ENCODE data around the gene APOBEC3G.
A peak's percentile ranks its signal among the peaks of the same experiment; 100 is the strongest.
"Not testable (repeated sequence)": the region's sequence is repeated elsewhere in the genome, so short reads cannot be mapped to it uniquely, and the experiment has no call there.

The APOBEC3G gene

GRCh38 chr22:39066442-39067276, 10.4 kb upstream of the APOBEC3G start:
- not testable (repeated sequence) for DNase-seq (ENCODE audit: low read depth in 2 of 2)

DNA sequence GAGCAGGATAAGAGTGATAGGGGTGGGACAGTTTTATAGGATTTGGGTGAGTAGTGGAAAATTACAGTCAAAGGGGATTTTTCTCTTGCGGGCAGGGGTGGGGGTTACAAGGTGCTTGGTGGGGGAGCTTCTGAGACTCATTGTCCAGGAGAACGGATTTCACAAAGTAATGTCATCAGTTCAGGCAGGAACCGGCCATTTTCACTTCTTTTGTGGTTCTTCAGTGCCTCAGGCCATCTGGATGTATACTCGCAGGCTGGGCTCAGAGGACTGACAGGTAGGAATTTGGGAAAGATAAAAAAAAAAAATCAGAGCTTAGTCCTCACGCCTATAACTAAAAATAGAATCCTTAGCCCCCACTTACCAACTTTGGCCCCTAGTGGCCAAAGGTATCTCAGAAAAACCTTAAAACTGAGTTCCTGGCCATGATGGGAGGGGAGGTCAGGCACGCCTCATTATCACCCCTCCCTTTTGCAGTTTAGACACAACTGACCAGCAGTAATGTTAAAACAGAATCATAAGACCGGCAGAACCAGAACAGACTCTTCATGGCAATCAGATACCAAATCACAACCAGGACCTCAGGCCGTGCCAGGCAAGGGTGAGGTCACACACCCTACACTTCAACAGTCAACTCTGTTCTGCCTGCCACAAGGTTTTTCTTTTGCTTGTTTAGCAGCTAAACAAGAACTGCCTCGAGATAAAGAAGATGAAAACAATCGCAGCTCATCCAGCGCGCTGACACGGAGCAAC, 8.9 kb upstream of the APOBEC3G start:
- DNase-seq (ENCODE audit: low read depth in 2 of 2): no peak

DNA sequence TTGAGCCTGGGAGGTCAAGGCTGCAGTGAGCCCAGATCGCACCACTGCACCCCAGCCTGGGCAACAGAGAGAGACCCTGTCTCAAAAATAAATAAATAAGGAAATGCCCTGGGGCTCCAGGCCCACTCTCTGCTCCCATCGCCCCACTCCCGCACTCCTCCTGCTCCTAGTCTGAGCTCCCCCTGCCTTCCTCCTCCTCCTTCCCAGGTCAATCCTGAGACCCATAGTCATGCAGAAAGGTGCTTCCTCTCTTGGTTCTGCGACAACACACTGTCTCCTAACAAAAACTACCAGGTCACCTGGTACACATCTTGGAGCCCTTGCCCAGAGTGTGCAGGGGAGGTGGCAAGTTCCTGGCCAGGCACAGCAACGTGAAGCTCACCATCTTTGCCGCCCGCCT, 6.9 kb upstream of the APOBEC3G start:
- DNase-seq (ENCODE audit: low read depth in 2 of 2): no peak

- DNase-seq (ENCODE audit: low read depth in 2 of 2): not testable (repeated sequence)
Observed at GRCh38 chr22:39072581-39072981, 4.5 kb upstream of the APOBEC3G start.

GRCh38 chr22:39073981-39074380, 3.1 kb upstream of the APOBEC3G start:
- DNase-seq (ENCODE audit: low read depth in 2 of 2): no peak

- not testable (repeated sequence) for DNase-seq (ENCODE audit: low read depth in 2 of 2)
Observed at GRCh38 chr22:39076155-39077025, 685 bp upstream of the APOBEC3G start.

DNA sequence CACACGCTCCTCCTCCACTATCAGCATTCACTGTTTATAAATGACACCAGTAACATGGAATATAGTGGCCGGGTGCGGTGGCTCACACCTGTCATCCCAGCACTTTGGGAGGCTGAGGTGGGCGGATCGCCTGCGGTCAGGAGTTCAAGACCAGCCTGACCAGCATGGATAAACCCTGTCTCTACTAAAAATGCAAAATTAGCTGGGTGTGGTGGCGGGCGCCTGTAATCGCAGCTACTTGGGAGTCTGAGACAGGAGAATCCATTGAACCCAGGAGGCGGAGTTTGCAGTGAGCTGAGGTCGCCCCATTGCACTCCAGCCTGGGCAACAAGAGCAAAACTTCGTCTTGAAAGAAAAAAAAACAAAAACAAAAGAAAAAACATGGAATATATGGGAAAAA, 837 bp downstream of the APOBEC3G start:
- not testable (repeated sequence) for DNase-seq (ENCODE audit: low read depth in 2 of 2)

DNA sequence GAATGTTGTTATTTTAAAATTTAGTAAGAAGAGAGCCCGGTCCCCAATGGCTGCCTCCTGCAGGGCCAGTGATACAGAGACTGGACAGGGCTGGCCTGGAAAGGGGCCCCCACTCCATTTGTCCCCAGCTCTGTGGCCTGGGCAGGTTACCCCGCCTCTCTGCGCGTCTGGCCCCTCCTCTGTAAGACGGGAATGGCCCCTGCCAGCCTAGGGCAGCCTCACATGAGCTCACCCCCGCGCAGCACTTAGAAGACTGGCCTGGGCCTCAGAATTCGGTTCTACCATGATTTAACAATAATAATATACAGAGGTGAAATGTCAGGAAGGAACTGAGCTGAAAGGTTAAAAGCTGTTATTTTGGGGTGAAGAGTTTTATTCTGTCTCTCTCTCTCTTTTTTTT, 1.3 kb downstream of the APOBEC3G start:
- DNase-seq (ENCODE audit: low read depth in 2 of 2): no peak

DNA sequence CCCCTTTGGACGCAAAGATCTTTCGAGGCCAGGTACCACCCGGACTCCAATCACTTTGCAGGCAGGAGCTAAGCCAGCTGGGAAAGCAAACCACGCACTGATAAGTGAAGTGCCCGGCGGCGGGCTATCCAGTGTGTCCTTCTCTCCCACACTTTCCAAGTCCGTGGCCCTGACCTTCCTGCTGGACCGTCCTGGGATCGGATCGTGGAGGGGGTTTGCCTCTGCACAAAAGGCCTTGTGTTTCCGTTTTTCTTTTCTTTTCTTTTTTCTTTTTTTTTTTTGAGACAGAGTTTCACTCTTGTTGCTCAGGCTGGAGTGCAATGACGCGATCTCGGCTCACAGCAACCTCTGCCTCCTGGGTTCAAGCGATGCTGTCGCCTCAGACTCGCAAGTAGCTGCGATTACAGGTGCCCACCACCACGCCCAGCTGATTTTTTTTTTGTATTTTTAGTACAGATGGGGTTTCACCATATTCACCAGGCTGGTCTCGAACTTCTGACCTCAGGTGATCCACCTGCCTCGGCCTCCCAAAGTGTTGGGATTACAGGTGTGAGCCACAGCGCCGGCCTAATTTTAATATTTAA, 2.1 kb downstream of the APOBEC3G start:
- not testable (repeated sequence) for DNase-seq (ENCODE audit: low read depth in 2 of 2)

DNA sequence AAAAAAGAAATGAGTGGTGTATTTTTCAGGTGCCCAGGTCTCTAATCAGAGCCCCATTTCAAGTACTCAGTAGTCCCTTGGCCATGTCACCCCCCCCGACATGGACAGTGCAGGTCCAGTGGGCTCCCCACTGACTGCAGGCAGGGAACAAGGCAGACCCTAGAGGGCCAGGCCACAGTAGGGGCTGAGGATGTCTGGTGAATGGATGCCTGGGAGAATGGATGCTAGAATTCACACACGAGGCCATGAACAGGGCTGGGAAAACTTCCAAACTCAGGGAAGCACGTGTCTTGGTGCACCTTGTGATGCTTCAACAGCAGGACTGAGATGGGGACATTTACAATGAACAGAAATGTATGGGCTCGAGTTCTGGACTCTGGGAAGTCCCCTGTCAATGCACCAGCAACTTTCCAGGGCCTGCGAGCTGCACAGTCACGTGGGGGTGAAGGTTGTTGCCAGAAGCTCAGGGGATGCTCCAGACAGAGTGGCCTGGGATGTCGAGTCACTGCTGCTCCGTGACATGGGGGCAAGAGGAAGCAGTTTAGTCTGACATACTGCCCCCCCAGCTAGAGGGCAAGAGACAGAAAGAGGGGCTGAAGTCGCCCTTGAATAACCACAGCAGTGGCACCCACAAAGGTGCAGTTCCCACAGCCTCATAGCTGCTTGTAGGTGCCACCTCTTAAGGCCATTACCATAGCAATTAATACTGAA, 3.1 kb downstream of the APOBEC3G start:
- no peak for DNase-seq (ENCODE audit: low read depth in 2 of 2)

GRCh38 chr22:39081016-39081415, 3.9 kb downstream of the APOBEC3G start:
- no peak for DNase-seq (ENCODE audit: low read depth in 2 of 2)

DNA sequence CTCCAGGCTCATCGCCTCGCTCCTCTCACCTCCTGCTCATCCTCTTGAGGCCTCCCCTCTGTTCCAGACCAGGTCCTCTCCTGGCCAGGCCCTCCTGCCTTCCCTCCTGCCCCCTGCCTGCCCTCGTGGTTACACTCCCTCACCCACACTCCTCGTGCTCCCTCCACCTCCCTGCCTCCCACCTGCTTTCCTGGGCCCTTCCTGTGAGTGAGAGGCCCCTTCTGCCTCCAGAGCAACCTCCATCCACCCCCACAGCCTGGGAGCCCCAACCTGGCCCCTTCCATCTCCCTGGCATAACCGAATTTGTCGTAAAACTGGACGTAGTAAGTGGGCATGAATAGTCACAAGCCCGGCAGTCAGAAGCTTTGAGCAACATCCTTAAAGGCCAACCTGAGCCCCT, 4.5 kb downstream of the APOBEC3G start:
- DNase-seq (ENCODE audit: low read depth in 2 of 2): no peak

GRCh38 chr22:39083212-39084165, 6.4 kb downstream of the APOBEC3G start:
- no peak for DNase-seq (ENCODE audit: low read depth in 2 of 2)

- no peak for DNase-seq (ENCODE audit: low read depth in 2 of 2)
Observed at GRCh38 chr22:39084666-39085065, 7.6 kb downstream of the APOBEC3G start.

DNA sequence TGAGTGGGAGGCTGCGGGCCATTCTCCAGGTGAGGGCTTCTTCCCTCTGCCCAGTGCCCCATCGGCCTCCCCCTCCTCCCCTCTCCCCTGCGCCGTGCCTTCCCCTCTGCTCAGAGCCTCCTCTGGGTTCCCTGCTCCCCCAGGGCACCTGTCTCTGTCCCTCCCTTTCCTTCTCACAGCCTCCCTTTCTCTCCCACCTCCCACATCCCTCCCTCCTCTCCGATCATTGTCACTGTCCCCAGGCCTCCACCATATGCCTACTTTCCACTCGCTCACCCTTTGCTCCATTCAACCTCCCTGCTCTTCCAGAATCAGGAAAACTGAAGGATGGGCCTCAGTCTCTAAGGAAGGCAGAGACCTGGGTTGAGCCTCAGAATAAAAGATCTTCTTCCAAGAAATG, 10.0 kb downstream of the APOBEC3G start:
- no peak for DNase-seq (ENCODE audit: low read depth in 2 of 2)

GRCh38 chr22:39087881-39088684, 11.0 kb downstream of the APOBEC3G start:
- no peak for DNase-seq (ENCODE audit: low read depth in 2 of 2)

- no peak for DNase-seq (ENCODE audit: low read depth in 2 of 2)
Observed at GRCh38 chr22:39088685-39089032, 11.6 kb downstream of the APOBEC3G start.

DNA sequence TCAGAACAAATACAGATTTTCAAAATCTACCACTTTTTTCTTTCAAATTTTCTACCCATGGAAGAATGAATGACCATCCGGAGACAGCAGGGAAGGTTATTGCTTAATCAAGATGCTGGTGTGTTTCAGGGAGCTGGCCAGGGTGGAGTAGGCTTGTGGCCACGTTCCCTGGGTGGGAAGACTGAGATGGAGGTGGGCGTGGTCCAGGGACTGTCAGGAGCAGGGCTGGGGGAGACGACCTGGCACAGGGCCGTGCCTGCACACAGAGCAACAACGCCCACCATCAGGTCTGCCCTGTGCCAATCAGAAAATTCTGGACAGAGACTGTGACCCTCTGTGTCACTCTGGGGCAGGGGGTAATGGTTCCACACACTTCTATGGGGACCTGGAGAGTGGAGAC, 12.9 kb downstream of the APOBEC3G start:
- no peak for DNase-seq (ENCODE audit: low read depth in 2 of 2)

GRCh38 chr22:39090426-39091064, 13.5 kb downstream of the APOBEC3G start:
- peak; percentile 72 to 76 for DNase-seq (ENCODE audit: low read depth in 2 of 2)

Data from activated CD8-positive, alpha-beta memory T cell treated with anti-CD3 and anti-CD28 coated beads for 4 hours (primary cell).